Endothelial cell of umbilical vein (primary cell): ENCODE data around the gene SEC11A. TPM values are rescaled to one million over a fixed set of nuclear protein-coding genes. Genes with fewer than 3 reads are reported as not detected.
"Not testable (repeated sequence)": the region's sequence is repeated elsewhere in the genome, so short reads cannot be mapped to it uniquely, and the experiment has no call there.

Experiments
- BruUV-seq: library from RNA; stranded (reverse); fragments of 400-500 nt; replicated peaks from 2 replicates; lab custom pipeline; 2021; lab: Mats Ljungman, UMichigan
- CTCF ChIA-PET: fragments of 300-600, 350-600 bp; sonication (Branson Sonifier 250); formaldehyde crosslinking; loops from one replicate; lab custom pipeline; 2021; ENCODE audit warnings: antibody characterized with exemption, inconsistent platforms; lab: Charles Lee
- POLR2A ChIA-PET: fragments of 300-600, 350-600 bp; sonication (Branson Sonifier 250); formaldehyde crosslinking; loops from one replicate; lab custom pipeline; 2021; ENCODE audit warnings: antibody characterized with exemption, inconsistent platforms; lab: Charles Lee
- DNase-seq: peaks from one replicate; pipeline ENCODE4 v3.0.0-alpha.2; 2011; ENCODE audit warnings: low read depth, low spot score
- FAIRE-seq: peaks from 2 replicates; lab custom pipeline; 2011; peaks lifted over from hg19 to GRCh38; lab: Jason Lieb, UNC
- H2AFZ ChIP-seq: 2 replicates; pipeline ENCODE4 v1.6.0; 2012; ENCODE audit warnings: low read depth, low read length, control low read depth, inconsistent platforms
- H3K27ac ChIP-seq: 2 replicates; pipeline ENCODE4 v1.5.1; 2011; ENCODE audit warnings: low read depth, mild to moderate bottlenecking, control low read depth, low read length, moderate library complexity; ENCODE audit not compliant: insufficient read depth
- H3K27me3 ChIP-seq, 2 experiments: 2 replicates each; pipeline versions ENCODE4 v1.6.0 to v1.6.1; 2011; ENCODE audit warnings: low read length in 2 of 2, mixed read lengths in 1 of 2; ENCODE audit not compliant: control insufficient read depth in 2 of 2, insufficient read depth in 2 of 2
- H3K36me3 ChIP-seq, 2 experiments: 2 replicates in 1 of 2; 3 replicates in 1 of 2; pipeline ENCODE4 v1.5.1; 2011; ENCODE audit warnings: low read length in 2 of 2, mild to moderate bottlenecking in 1 of 2, moderate library complexity in 1 of 2; ENCODE audit not compliant: control insufficient read depth in 2 of 2, insufficient read depth in 2 of 2; ENCODE audit errors: extremely low read depth in 1 of 2
- H3K4me1 ChIP-seq: 3 replicates; pipeline ENCODE4 v1.5.1; 2011; ENCODE audit warnings: mild to moderate bottlenecking, low read length; ENCODE audit not compliant: control insufficient read depth, insufficient read depth; ENCODE audit errors: extremely low read depth
- H3K4me2 ChIP-seq: 2 replicates; pipeline ENCODE4 v1.6.1; 2011; ENCODE audit warnings: low read length, control low read depth, mixed read lengths; ENCODE audit not compliant: insufficient read depth
- H3K4me3 ChIP-seq, 3 experiments: fragments of 200-600 bp in 1 of 3; sonication (generic), shearing (Covaris generic) in 1 of 3; replicated peaks in 1 of 3; 2 replicates each; pipeline ENCODE4 v1.5.1; 2011 to 2016; ENCODE audit warnings: control low read depth in 3 of 3, low read length in 3 of 3, mild to moderate bottlenecking in 2 of 3, inconsistent platforms in 1 of 3, low read depth in 1 of 3, moderate library complexity in 1 of 3; ENCODE audit not compliant: insufficient read depth in 1 of 3
- H3K79me2 ChIP-seq: 2 replicates; pipeline ENCODE4 v1.6.0; 2012; ENCODE audit warnings: low read length, inconsistent platforms; ENCODE audit not compliant: control insufficient read depth, insufficient read depth
- H3K9ac ChIP-seq: replicated peaks from 2 replicates; pipeline ENCODE3; 2011; ENCODE audit warnings: low read length, control low read depth; ENCODE audit not compliant: insufficient read depth; ENCODE audit errors: extremely low read depth
- H3K9me1 ChIP-seq: replicated peaks from 3 replicates; pipeline ENCODE4 v1.6.0; 2011; ENCODE audit warnings: mild to moderate bottlenecking, low read length; ENCODE audit not compliant: control insufficient read depth, insufficient read depth; ENCODE audit errors: extremely low read depth
- H3K9me3 ChIP-seq: replicated peaks from 2 replicates; pipeline ENCODE4 v1.5.1; 2012; ENCODE audit warnings: low read length, inconsistent platforms; ENCODE audit not compliant: control insufficient read depth, insufficient read depth
- H4K20me1 ChIP-seq: replicated peaks from 2 replicates; pipeline ENCODE3; 2011; ENCODE audit warnings: mild to moderate bottlenecking, low read length; ENCODE audit not compliant: control insufficient read depth, insufficient read depth; ENCODE audit errors: extremely low read depth
- dilution Hi-C: fragments of 300-500 bp; cut with MboI; formaldehyde crosslinking; loops from one replicate; pipeline ENCODE4 v1.15.0; 2019; ENCODE audit warnings: low sequenced_read_pairs; ENCODE audit not compliant: extremely low pct_ligation_motif_present
- intact Hi-C: fragments of 100-400 bp; cut with micrococcal nuclease; formaldehyde crosslinking; loops from one replicate; pipeline ENCODE4 v1.10.0; 2022
- polyA plus RNA-seq, 4 experiments: library from polyadenylated mRNA; depleted of rRNA in 3 of 4; stranded (reverse) in 3 of 4; unstranded in 1 of 4; fragments of >200 nt; gene quantifications; 2 replicates each; pipeline versions ENCODE4 v1.2.1 to v1.2.3, GENCODE V29; 2011 to 2012; ENCODE audit warnings: missing spikeins in 1 of 4
- total RNA-seq: library from RNA; stranded (reverse); gene quantifications from 2 replicates; pipeline ENCODE4 v1.2.3, GENCODE V29; 2021
- TF ChIP-seq, protein P1 (sequence below), 2 donors: IDR thresholded peaks; 1 replicate in 1 of 2; 2 replicates in 1 of 2; pipeline ENCODE4 v1.5.1; 2011; ENCODE audit warnings: low read length in 2 of 2, mild to moderate bottlenecking in 2 of 2, moderate library complexity in 2 of 2, control low read depth in 1 of 2, inconsistent platforms in 1 of 2, low read depth in 1 of 2; ENCODE audit not compliant: insufficient read depth in 1 of 2; ENCODE audit errors: extremely low read depth in 1 of 2

SEC11A gene
- total and polyA plus RNA-seq, 2 donors (not counting 3 experiments of a cell fraction or from before 2014, with no cell fraction given) = 189 to 204 TPM

DNA sequence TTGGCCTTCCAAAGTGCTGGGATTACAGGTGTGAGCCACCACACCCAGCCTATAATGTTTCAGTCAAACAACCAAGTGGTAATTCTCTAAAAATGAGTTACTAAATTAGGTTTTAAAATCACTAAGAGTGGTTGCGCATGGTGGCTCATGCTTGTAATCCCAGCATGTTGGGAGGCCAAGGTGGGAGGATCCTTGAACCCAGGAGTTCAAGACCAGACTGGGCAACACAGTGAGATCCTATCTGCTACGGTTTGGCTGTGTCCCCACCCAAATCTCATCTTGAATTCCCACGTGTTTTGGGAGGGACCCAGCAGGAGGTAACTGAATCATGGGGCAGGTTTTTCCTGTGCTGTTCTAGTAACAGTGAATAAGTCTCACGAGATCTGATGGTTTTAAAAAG lies 26.1 kb downstream of the SEC11A start:
- Histone ChIP-seq H3K79me2 (peaks cover 33% of the 10 kb centered on the region), H3K27ac (no peak overlapping the region), H3K36me3 (peaks cover 3 to 4% of the 10 kb centered on the region in 2 experiments), H2AFZ (no peak overlapping the region), H3K9ac (no peak overlapping the region), H3K9me1 (no peaks in the 10 kb centered on the region), H3K4me3 (no peak overlapping the region), H3K4me1 (no peaks in the 10 kb centered on the region), H3K27me3 (no peaks in the 10 kb centered on the region), H3K4me2 (no peak overlapping the region), H3K9me3 (no peaks in the 10 kb centered on the region), H4K20me1 (no peaks in the 10 kb centered on the region)
- CTCF ChIA-PET = no interaction called here
- TF ChIP-seq, protein P1, sequence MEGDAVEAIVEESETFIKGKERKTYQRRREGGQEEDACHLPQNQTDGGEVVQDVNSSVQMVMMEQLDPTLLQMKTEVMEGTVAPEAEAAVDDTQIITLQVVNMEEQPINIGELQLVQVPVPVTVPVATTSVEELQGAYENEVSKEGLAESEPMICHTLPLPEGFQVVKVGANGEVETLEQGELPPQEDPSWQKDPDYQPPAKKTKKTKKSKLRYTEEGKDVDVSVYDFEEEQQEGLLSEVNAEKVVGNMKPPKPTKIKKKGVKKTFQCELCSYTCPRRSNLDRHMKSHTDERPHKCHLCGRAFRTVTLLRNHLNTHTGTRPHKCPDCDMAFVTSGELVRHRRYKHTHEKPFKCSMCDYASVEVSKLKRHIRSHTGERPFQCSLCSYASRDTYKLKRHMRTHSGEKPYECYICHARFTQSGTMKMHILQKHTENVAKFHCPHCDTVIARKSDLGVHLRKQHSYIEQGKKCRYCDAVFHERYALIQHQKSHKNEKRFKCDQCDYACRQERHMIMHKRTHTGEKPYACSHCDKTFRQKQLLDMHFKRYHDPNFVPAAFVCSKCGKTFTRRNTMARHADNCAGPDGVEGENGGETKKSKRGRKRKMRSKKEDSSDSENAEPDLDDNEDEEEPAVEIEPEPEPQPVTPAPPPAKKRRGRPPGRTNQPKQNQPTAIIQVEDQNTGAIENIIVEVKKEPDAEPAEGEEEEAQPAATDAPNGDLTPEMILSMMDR (IDR thresholded peaks at IDR 0.05; ENCODE audit: extremely low read depth in 1 of 2, insufficient read depth in 1 of 2, low read depth in 1 of 2, low read length in 2 of 2) = no peak
- FAIRE-seq (no peak), DNase-seq (no peak)
- BruUV-seq = no TSS peak
- intact Hi-C loops = no loop called here
- dilution Hi-C loops = no loop called here
- POLR2A ChIA-PET = no interaction called here

DNA sequence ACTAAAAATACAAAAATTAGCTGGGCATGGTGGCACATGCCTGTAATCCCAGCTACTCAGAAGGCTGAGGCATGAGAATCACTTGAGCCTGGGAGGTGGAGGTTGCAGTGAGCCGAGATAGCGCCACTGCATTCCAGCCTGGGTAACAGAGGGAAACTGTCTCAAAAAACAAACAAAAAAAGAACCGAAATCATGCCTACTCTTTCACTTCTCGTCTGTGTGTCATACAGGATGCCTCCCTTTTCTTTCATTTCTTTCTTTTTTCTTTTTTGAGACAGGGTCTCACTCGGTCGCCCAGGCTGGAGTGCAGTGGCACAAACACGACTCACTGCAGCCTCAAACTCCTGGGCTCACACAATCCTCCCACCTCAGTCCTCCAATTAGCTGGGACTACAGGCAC lies 29.5 kb downstream of the SEC11A start:
- H4K20me1 ChIP-seq, H3K27me3 ChIP-seq, H3K4me2 ChIP-seq, H3K4me1 ChIP-seq, BruUV-seq, dilution Hi-C loops, H3K27ac ChIP-seq, H3K9ac ChIP-seq, DNase-seq, H2AFZ ChIP-seq, H3K9me3 ChIP-seq, FAIRE-seq, H3K36me3 ChIP-seq, H3K4me3 ChIP-seq, H3K9me1 ChIP-seq, intact Hi-C loops: not testable (repeated sequence)
- POLR2A ChIA-PET = interaction anchor here (0.6 kb wide), 1 partner anchor 84 kb away, joined by 4 read pairs; no protein-coding TSS in a partner anchor
- CTCF ChIA-PET = interaction anchor here (1.0 kb wide), 1 partner anchor 27 kb away, joined by 4 read pairs; no protein-coding TSS in a partner anchor
- H3K79me2 ChIP-seq = peaks cover 10% of the 10 kb centered on the region
